ENCODE data around the gene ABHD10. TPM values are rescaled to one million over a fixed set of nuclear protein-coding genes. Genes with fewer than 3 reads are reported as not detected.

Gene ABHD10
- total and polyA plus RNA-seq, 5 donors, result 23.5 to 39.0 (median 30.3) TPM

DNA sequence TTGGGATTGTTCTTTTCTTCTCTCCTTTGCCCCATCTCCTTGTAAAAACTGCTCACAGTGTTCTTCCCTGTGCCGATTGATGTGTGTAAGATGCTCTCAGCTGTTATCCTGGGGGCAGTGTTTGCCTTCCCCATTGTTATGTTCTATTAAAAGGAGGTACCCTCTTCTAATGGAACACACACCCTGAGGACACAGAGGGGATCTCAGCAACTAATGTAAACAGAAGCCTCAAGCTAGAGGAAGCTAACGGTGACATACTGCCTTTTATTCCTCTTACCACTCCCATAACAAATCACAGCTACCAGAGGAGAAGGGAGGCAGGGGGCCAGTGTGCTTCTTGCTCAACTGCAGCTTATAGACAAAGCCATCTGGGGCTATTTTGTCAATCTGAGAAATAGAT is 22.1 kb downstream of the ABHD10 start:
- no peak overlapping the region for H3K4me3 ChIP-seq (ENCODE audit: low read length)
- H3K27ac ChIP-seq (ENCODE audit: low read length), result no peak overlapping the region
- WGBS, result 93% methylated on average over 2 of the region's 2 CpGs
- no peaks in the 10 kb centered on the region for H3K9me3 ChIP-seq (ENCODE audit: control insufficient read depth, low read length)
- ATAC-seq, result no peak
- intact Hi-C loops (cut with DNase I), result no loop called here
- no peak for DNase-seq
- H3K4me1 ChIP-seq (ENCODE audit: control insufficient read depth, insufficient read depth, low read length), result peaks cover 3% of the 10 kb centered on the region
- H3K27me3 ChIP-seq (ENCODE audit: control insufficient read depth, insufficient read depth), result no peaks in the 10 kb centered on the region

- Histone ChIP-seq H3K27me3 (ENCODE audit: control insufficient read depth, insufficient read depth) (no peaks in the 10 kb centered on the region), H3K9me3 (ENCODE audit: control insufficient read depth, low read length) (no peaks in the 10 kb centered on the region), H3K27ac (ENCODE audit: low read length) (no peak overlapping the region), H3K4me3 (ENCODE audit: low read length) (no peak overlapping the region), H3K4me1 (ENCODE audit: control insufficient read depth, insufficient read depth, low read length) (peaks cover 3% of the 10 kb centered on the region)
- WGBS, result 93% methylated on average over 2 of the region's 2 CpGs
- intact Hi-C loops (cut with DNase I), result no loop called here
- DNase-seq (no peak), ATAC-seq (no peak)
These were observed 22.7 kb downstream of the ABHD10 start for GRCh38 chr3:112001526-112001925.

DNA sequence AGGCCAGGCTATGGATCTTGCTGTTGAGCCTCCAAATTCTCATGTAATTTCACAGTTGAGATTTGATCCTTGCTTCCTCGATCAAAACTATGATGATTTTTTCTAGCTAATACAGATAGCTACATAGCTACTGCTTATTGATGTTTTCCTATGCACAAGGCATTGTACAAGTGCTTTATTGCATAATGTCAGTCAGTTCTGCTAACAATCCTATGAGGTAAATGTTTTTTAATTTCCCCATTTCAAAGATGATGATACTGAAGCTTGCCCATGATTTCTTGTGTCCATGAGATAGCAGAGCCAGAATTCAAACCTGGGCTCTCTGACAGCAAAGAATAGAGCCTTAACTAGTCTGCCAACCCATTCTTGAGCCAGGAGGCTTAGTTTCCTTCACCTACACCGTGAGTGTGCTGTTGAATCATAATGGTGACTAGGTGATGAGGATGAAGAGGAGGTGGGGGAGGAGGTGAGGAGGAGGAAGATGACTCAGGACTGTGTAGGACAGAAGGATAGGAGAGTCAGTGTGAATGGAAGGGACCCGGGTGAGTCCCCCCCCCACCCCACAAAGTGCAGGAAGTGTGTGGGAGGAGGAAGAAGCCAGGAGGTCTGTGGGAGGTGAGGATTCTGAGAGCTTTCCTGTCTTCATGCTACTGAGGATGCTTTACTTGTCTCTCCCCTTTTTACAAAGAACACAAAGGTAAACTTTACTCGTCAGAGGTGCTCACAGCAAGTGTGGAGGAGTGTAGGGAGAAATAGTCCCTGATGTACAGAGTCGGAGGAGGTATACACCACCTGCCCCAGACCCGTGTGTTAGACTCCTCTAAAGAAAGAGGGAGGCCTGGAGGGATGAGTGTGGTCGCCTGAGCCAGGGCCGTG is 23.5 kb downstream of the ABHD10 start:
- Histone ChIP-seq H3K27me3 (ENCODE audit: control insufficient read depth, insufficient read depth) (no peaks in the 10 kb centered on the region), H3K4me1 (ENCODE audit: control insufficient read depth, insufficient read depth, low read length) (peaks cover 3% of the 10 kb centered on the region), H3K9me3 (ENCODE audit: control insufficient read depth, low read length) (no peaks in the 10 kb centered on the region), H3K4me3 (ENCODE audit: low read length) (no peak overlapping the region), H3K27ac (ENCODE audit: low read length) (no peak overlapping the region)
- no peak for DNase-seq
- intact Hi-C loops (cut with DNase I), result no loop called here
- WGBS, result 69% methylated on average over 8 of the region's 8 CpGs
- no peak for ATAC-seq

GRCh38 chr3:112003321-112004080 is 24.7 kb downstream of the ABHD10 start:
- 79% methylated on average over 4 of the region's 4 CpGs for WGBS
- ATAC-seq (no peak), DNase-seq (no peak)
- no peak overlapping the region for H3K27ac ChIP-seq (ENCODE audit: low read length)
- H3K4me3 ChIP-seq (ENCODE audit: low read length), result no peak overlapping the region
- H3K27me3 ChIP-seq (ENCODE audit: control insufficient read depth, insufficient read depth), result no peaks in the 10 kb centered on the region
- peaks cover 3% of the 10 kb centered on the region for H3K4me1 ChIP-seq (ENCODE audit: control insufficient read depth, insufficient read depth, low read length)
- intact Hi-C loops (cut with DNase I), result no loop called here
- H3K9me3 ChIP-seq (ENCODE audit: control insufficient read depth, low read length), result no peaks in the 10 kb centered on the region

DNA sequence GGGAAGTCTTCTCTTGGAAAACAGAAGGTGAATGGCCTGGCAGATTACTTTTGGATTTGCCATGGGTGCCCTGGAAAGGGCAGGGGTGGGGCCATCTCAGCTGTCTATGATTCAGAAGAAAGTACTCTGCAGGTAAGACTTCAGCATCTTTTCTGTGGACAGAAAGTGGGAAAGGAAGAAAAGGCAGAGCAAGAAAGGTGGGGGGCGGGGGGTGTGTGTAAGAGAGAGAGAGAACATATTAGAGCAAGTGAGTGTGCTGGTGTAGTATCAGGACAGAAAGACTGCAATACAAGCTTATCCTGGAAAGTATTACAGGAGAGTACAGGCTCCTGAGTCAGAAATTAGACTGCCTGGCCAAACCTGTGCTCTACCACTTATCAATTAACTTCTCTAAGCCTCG is 25.4 kb downstream of the ABHD10 start:
- WGBS, result 84% methylated on average over 2 of the region's 2 CpGs
- no peak overlapping the region for H3K4me3 ChIP-seq (ENCODE audit: low read length)
- no peaks in the 10 kb centered on the region for H3K9me3 ChIP-seq (ENCODE audit: control insufficient read depth, low read length)
- no peaks in the 10 kb centered on the region for H3K27me3 ChIP-seq (ENCODE audit: control insufficient read depth, insufficient read depth)
- no peak overlapping the region for H3K27ac ChIP-seq (ENCODE audit: low read length)
- DNase-seq, result no peak
- intact Hi-C loops (cut with DNase I), result no loop called here
- peaks cover 3% of the 10 kb centered on the region for H3K4me1 ChIP-seq (ENCODE audit: control insufficient read depth, insufficient read depth, low read length)
- ATAC-seq, result no peak

GRCh38 chr3:112004669-112005068 is 25.8 kb downstream of the ABHD10 start:
- WGBS, result 98% methylated on average over 2 of the region's 2 CpGs
- no peak overlapping the region for H3K27ac ChIP-seq (ENCODE audit: low read length)
- intact Hi-C loops (cut with DNase I), result no loop called here
- no peaks in the 10 kb centered on the region for H3K4me1 ChIP-seq (ENCODE audit: control insufficient read depth, insufficient read depth, low read length)
- no peak for DNase-seq
- no peak for ATAC-seq
- no peaks in the 10 kb centered on the region for H3K9me3 ChIP-seq (ENCODE audit: control insufficient read depth, low read length)
- no peaks in the 10 kb centered on the region for H3K27me3 ChIP-seq (ENCODE audit: control insufficient read depth, insufficient read depth)
- H3K4me3 ChIP-seq (ENCODE audit: low read length), result no peak overlapping the region

DNA sequence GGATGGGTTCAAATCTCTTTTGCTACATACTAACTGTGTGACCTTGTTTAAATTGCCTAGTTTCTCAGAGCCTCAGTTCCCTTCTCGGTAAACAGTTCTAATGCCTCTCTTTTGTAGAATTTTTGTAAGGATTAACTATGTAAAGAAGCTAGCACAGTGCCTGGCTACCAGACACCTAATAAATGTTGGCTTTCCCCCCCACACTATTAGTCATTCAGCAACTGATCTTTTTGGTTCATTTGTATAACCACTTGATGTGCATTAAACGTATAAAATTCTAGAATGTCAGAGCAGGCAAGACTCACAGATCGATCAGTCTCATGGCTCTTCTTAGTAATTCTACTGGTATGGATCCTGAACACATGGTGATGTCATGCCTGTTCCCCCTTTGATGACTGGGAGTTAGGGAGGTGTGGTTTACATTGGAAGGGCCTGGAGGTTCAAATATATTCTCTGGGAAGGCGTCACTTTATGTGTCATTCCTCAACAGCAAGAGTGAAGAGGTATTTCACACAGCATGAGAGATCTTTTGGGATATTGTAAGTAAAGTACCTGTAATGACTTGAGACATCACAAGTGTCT is 26.4 kb downstream of the ABHD10 start:
- H3K4me3 ChIP-seq (ENCODE audit: low read length), result no peak overlapping the region
- H3K9me3 ChIP-seq (ENCODE audit: control insufficient read depth, low read length), result no peaks in the 10 kb centered on the region
- ATAC-seq (no peak), DNase-seq (no peak)
- no peaks in the 10 kb centered on the region for H3K4me1 ChIP-seq (ENCODE audit: control insufficient read depth, insufficient read depth, low read length)
- H3K27me3 ChIP-seq (ENCODE audit: control insufficient read depth, insufficient read depth), result no peaks in the 10 kb centered on the region
- H3K27ac ChIP-seq (ENCODE audit: low read length), result no peak overlapping the region
- 87% methylated on average over 4 of the region's 4 CpGs for WGBS
- intact Hi-C loops (cut with DNase I), result no loop called here

DNA sequence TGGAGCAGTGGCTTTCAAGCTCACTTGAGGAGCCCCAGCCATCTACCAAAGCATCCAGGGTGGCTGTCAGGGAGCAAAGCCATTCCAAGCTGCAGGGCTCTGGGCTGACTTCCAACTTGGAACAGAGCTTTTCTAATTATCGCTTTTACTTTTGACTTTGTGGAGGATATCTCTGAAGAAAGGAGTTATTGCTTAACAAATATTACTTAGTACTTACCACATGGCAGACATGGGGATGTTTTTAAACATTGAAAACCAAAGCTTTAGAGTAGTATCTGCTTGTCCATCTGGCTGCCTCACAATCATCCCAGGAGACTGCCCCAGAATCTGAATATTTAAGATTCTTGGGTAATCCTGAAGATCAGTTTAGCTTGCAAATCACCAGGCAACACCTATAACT is 28.8 kb downstream of the ABHD10 start:
- Histone ChIP-seq H3K27ac (ENCODE audit: low read length) (no peak overlapping the region), H3K4me1 (ENCODE audit: control insufficient read depth, insufficient read depth, low read length) (peaks cover 5% of the 10 kb centered on the region), H3K9me3 (ENCODE audit: control insufficient read depth, low read length) (no peaks in the 10 kb centered on the region), H3K4me3 (ENCODE audit: low read length) (no peak overlapping the region), H3K27me3 (ENCODE audit: control insufficient read depth, insufficient read depth) (no peaks in the 10 kb centered on the region)
- ATAC-seq (peak; percentile 37 to 79), DNase-seq (peak; percentile 38 to 75 (median 72))
- WGBS, result 16% methylated on average over 1 of the region's 1 CpG
- intact Hi-C loops (cut with DNase I), result no loop called here

DNA sequence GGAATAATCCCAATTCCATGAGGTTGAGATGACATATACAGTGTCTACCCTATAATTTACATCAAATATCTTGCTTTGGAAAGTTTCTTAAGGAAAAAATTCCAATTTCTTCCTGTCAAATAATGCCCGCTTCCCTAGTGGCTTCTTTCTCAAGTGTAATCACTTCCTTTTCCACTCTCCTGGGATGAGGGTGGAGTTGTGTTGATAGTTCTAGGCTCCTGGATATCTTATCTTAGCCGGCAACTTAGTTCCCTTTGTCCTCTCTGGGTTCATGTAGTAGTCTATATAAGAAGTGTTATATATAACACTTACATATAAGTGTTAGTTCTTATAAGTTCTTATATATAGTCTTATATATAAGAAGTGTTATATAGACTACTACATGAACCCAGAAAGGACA is 30.8 kb downstream of the ABHD10 start:
- intact Hi-C loops (cut with DNase I), result no loop called here
- Histone ChIP-seq H3K27ac (ENCODE audit: low read length) (no peak overlapping the region), H3K4me3 (ENCODE audit: low read length) (no peak overlapping the region), H3K9me3 (ENCODE audit: control insufficient read depth, low read length) (no peaks in the 10 kb centered on the region), H3K27me3 (ENCODE audit: control insufficient read depth, insufficient read depth) (no peaks in the 10 kb centered on the region), H3K4me1 (ENCODE audit: control insufficient read depth, insufficient read depth, low read length) (peaks cover 5% of the 10 kb centered on the region)
- DNase-seq (no peak), ATAC-seq (peak in 1 of 2 donors; percentile 52)
- whole genome bisulfite sequencing, result 60% methylated on average over 2 of the region's 2 CpGs

GRCh38 chr3:112010636-112011035 is 31.8 kb downstream of the ABHD10 start:
- Histone ChIP-seq H3K27me3 (ENCODE audit: control insufficient read depth, insufficient read depth) (no peaks in the 10 kb centered on the region), H3K27ac (ENCODE audit: low read length) (no peak overlapping the region), H3K4me1 (ENCODE audit: control insufficient read depth, insufficient read depth, low read length) (peaks cover 5% of the 10 kb centered on the region), H3K9me3 (ENCODE audit: control insufficient read depth, low read length) (no peaks in the 10 kb centered on the region), H3K4me3 (ENCODE audit: low read length) (no peak overlapping the region)
- ATAC-seq, result no peak
- 50% methylated on average over 3 of the region's 3 CpGs for WGBS
- DNase-seq, result no peak
- intact Hi-C loops (cut with DNase I), result no loop called here

- peaks cover 5% of the 10 kb centered on the region for H3K4me1 ChIP-seq (ENCODE audit: control insufficient read depth, insufficient read depth, low read length)
- WGBS, result 76% methylated on average over 6 of the region's 6 CpGs
- DNase-seq, result no peak
- H3K9me3 ChIP-seq (ENCODE audit: control insufficient read depth, low read length), result no peaks in the 10 kb centered on the region
- H3K27ac ChIP-seq (ENCODE audit: low read length), result peak overlapping the region; percentile 14
- no peaks in the 10 kb centered on the region for H3K27me3 ChIP-seq (ENCODE audit: control insufficient read depth, insufficient read depth)
- intact Hi-C loops (cut with DNase I), result no loop called here
- ATAC-seq, result no peak
- H3K4me3 ChIP-seq (ENCODE audit: low read length), result no peak overlapping the region
These were observed 32.6 kb downstream of the ABHD10 start for GRCh38 chr3:112011376-112011940.
